GM21390 (cell line): ENCODE measurements around the gene TMEM19.
"Not testable (repeated sequence)": the region's sequence is repeated elsewhere in the genome, so short reads cannot be mapped to it uniquely, and the experiment has no call there.

Source experiments
- ATAC-seq: cut with Tn5 transposase; IDR thresholded peaks from one replicate; pipeline ENCODE4 v1.9.1; 2021; ENCODE audit not compliant: unreplicated experiment

The TMEM19 gene

DNA sequence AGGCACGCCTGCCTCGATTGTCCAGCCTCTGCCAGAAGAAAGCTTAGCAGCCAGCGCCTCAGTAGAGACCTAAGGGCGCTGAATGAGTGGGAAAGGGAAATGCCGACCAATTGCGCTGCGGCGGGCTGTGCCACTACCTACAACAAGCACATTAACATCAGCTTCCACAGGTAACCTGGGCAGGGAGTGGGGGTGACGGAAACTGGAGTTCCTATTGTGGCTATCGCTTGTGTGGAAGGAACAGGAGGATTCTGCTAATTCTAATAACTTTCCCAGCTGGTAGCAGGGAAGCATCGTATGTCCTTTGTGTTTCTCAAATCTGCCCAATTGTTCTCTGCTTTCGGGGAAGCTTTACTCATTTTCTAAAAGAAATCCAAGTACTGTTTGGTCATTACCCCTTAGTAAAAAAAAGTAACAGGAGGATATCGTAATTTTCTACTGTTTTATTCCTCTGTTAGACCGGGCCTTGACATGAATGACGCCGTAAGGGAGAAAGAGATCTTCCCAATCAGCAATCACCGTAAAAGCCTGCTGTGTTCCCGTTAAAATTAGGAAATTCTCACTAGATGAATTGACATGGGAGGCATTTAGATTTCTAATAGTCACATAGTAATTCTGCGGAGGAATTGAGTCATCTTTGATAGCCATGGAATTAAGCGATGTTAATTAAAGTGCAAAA lies 21.3 kb upstream of the TMEM19 start:
- ATAC-seq: peak; percentile 13

DNA sequence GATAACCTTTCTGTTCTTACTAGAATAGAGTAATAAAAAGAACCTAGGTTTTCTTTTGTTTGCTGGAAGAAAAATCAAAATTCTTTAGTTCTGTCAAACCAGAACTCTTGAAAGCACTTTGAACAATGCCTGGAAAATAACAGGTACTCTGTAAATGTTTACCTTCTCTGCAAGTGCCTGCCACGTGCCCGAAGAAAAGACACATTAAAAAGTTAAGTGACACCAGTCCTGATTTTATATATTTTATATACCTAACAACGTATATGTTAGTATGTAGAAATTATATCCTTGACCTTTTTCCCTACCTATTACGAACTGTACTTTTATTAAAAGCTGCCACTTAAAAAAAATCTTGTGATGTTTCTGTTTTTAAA lies 20.8 kb upstream of the TMEM19 start:
- no peak for ATAC-seq

GRCh38 chr12:71666259-71666658 lies 19.6 kb upstream of the TMEM19 start:
- no peak for ATAC-seq

GRCh38 chr12:71671311-71671710 lies 14.6 kb upstream of the TMEM19 start:
- ATAC-seq: no peak

DNA sequence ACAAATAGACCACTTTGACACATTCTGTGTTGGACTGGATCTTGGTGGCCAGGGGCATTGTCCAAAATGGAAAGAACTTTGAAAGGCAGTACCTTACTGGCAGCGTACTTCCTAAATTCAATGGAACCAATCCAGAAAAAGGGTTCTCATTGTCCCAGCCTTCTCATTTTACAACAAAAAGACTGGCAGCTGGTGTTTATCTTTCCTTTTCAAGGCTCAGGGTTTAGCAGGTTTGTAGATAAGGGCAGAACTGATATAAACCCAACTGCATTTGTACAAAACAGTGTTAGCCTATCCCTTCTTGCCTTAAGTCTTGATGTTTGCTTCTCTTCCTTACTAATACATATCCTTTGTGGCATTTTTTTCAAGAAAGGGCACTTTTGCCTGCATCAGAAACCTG lies 14.1 kb upstream of the TMEM19 start:
- no peak for ATAC-seq

DNA sequence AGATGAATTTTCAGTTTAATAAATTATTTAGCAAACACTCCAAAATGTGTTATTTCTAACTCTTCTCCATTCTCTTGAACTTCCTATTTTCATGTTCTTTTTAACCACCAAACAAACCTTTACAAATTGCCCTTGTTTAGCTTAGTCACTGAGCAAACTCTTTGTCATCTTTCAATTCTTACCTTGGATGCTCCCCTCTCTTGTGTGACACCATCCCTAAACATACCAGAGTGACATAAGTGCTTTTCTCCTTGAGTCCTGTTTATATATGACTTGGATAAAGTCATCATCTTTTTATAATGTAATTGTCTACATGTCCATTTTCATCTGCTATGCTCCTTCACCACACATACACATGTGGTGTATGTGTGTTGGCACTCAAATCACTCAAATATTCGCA lies 3.4 kb upstream of the TMEM19 start:
- ATAC-seq: no peak

DNA sequence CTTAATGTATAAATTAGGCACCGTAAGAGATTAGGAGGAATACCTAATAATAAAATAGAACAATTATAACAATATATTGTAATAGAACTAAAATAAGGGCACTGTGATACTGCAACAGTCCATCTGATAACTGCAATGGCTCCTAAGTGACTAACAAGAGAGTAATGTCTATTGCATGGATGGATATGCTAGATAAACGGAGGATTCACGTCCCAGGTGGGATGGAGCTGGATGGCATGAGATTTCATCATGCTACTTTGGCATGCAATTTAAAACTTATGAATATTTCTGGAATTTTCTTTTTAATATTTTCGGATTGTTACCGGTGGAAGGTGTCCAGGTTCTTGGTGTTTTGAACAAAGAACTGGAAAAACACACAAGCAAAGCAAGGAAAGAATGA lies 2.2 kb upstream of the TMEM19 start:
- no peak for ATAC-seq

DNA sequence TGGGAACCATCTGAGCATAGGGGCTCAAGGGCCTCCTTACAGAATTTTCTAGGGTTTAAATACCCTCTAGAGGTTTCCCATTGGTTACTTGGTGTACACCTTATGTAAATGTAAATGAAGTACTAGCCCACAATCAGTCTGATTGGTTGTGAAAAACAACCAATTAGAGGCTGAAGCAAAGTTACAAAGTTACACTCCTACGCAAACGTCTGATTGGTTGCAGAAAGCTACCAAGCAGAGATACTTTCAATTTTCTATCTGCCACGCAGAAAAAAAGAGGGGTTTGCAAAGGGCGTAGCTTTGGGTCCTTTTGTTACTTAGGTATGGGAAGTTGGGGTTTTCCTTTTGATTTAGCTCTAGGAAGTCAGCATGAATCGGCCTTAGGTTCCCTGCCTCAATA lies 1.8 kb upstream of the TMEM19 start:
- ATAC-seq: no peak

DNA sequence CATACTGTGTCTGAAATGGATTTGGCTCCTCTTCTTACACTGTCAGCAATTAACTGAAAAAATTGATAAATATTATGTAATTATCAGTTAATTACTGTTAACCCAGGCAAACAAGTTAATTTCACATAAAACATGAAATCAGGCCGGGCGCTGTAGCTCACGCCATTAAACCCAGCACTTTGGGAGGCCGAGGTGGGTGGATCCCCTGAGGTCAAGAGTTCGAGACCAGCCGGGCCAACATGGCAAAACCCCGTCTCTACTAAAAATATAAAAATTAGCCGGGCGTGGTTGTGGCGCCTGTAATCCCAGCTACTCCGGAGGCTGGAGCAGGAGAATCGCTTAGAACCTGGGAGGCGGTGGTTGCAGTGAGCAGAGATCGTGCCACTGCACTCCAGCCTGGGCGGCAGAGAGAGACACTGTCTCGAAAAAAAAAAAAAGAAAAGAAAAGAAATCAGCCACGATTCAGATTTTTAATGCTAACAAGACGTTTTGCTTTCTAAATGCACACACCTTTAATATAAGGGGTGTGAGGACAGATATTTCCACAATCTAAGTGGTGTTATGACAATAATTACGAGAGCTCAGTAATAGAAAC lies 473 bp upstream of the TMEM19 start:
- ATAC-seq: no peak

GRCh38 chr12:71686658-71687025 lies 760 bp downstream of the TMEM19 start:
- ATAC-seq: no peak

- ATAC-seq: not testable (repeated sequence)
Observed at GRCh38 chr12:71687172-71687571, 1.3 kb downstream of the TMEM19 start.

DNA sequence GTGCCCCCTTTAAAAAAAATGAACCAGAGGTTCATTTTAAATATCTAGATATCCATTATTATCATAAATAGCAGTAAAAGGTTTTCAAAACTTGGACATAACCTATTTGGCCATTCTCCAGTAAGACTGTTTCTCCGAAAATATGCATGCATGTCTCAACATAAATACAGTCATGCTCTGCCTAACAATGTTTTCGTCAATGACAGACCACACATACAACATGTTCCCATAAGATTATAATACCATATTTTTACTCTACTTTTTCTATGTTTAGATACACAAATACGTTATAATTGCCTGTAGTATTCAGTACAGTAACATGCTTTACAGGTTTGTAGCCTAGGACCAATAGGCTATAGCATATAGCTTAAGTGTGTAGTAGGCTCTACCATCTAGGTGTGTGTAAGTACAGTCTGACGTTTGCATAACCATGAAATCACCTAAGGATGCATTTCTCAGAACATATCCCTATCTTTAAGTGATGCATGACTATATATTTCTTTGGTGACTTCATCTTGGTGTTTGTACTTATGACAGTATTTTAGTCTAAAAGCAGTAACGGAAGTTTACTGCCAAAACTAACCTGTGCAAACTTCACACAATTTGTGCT lies 3.2 kb downstream of the TMEM19 start:
- ATAC-seq: no peak

DNA sequence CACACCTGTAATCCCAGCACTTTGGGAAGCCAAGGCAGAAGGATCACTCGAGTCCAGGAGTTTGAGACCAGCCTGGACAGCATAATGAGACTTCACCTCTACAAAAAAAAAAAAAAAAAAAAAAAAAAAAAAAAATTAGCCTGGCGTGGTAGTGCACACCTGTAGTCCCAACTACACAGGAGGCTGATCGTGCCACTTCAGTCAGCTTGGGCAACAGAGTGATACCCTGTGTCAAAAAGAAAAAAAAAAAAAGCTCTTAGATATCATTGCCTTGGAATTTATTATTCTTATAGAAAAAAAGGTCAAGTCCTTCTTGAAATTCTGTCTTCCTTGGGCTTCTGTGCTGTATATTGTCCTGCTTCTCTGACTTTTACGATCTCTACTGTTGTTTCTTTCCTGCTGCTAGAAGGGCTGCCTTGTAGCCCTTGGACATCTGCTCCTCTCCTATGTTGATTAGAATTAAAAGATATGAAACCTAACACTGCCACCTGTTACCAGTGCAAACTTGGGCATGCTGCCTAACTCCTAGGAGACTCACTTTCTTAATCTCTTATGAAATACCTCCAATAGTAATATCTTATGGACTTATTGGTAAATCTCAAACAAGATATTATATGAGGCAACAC lies 5.7 kb downstream of the TMEM19 start:
- no peak for ATAC-seq

DNA sequence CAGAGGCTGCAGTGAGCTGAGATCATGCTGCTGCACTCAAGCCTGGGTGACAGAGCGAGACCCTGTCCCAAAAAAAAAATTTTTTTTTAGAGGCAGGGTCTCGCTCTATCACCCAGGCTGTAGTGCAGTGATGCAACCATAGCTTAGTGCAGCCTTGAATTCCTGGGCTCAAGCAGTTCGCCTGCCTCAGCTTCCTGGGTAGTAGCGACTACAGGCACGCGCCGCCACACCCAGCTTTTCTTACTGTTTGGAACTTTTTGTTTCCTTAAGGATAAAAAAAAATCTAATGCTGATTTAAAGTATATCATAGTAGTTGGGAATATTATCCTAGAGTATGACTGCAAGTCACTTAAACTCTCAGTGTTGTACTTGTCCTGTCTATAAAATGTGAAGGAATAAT lies 7.2 kb downstream of the TMEM19 start:
- ATAC-seq: no peak

DNA sequence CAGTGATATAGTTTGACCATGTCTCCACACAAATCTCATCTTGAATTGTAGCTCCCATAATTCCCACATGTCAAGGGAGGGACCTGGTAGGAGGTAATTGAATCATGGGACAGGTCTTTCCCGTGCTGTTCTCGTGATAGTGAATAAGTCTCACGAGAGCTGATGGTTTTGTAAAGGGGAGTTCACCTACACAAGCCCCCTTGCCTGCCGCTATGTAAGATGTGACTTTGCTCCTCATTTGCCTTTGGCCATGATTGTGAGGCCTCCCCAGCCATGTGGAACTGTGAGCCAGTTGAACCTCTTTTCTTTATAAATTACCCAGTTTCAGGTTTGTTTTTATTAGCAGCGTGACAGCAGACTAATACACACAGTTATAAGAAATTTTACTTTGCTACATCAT lies 7.8 kb downstream of the TMEM19 start:
- ATAC-seq: peak; percentile 17

DNA sequence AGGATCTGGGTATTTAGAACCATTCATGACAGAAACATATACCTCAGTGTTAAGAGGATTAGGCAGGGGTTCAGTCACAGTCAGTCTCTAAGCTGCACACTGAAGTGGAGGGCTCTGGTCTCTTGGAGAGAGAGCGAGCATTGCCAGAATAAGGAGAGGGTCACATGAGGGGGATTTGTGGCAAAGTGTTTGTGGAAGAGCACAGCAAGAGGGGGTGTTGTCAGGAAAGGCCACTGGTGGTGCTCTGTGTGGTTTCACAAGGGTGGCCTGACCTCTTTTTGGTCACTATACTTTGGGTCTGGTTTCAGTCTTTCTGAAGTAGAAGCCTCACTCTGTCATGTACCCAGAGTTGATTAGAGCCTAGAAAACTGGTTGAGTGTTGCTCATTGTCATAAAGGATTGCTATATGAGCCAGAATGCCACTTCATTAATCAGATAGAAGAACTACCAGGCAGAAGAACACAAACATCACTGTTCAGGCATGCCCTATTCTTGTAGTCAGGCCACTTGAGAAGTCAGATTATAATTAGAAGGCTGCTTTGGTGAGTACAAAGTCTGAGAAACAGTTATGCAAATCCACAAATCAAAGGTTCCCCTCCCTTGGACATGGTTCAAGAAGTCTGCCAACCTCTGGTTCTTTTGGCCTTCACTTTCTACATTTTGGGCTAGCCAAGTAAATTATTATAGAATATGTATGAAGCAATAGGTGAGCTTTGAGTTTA lies 8.4 kb downstream of the TMEM19 start:
- ATAC-seq: peak; percentile 86

DNA sequence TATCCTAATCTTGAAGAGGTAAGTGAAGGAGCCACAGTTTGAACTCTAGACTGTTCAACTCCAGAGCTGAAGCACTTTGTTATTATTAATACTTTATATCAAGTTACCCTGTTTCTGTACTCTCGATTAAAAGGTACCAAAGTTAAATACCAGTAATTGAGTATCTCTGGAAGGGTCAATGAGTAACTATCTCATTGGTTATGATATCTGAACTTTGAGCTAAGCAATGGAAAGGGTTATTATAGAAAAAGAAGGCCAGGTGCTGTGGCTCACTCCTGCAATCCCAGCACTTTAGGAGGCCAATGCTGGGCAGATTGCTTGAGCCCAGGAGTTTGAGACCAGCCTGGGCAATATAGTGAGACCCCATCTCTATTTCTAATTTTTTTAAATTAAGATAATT lies 9.9 kb downstream of the TMEM19 start:
- no peak for ATAC-seq

GRCh38 chr12:71702181-71702580 lies 16.3 kb downstream of the TMEM19 start:
- not testable (repeated sequence) for ATAC-seq

DNA sequence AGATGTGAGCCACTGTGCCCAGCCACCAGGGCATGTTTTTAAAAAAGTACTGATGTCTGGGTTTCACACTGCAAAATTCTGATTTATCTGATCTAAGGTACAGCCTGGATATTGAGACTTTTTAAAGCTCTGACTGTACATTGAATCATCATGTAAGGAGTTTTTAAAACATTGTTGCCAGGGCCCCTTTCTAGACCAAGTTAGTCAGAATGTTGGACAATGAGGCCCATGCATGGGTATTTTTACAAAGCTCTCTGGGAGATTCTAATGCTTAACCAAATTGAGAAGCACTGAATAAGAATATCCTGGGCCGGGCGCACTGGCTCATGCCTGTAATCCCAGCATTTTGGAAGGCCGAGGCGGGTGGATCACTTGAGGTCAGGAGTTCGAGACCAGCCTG lies 16.7 kb downstream of the TMEM19 start:
- no peak for ATAC-seq

GRCh38 chr12:71703206-71703605 lies 17.3 kb downstream of the TMEM19 start:
- ATAC-seq: no peak

GRCh38 chr12:71704920-71705319 lies 19.0 kb downstream of the TMEM19 start:
- no peak for ATAC-seq

DNA sequence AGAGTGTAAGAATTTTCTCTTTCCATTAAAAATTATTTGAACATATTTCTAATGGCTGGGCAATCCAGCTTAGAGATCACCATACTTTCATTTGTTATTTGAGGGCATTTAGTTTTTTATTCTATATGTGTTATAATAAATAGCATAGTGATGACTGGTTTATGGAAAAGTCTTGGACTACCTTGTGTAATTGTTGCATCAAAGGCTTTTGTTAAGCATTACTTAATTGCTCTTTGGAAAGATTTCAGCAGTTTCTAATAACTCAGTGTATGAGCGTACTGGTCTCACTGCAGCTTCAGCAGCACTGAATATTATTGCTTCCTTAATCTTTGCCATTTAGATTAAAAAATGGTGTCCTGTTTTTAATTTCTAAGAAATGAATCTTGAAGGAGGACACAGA lies 22.8 kb downstream of the TMEM19 start:
- ATAC-seq: no peak
